Esophagus (tissue), 2 donors: ENCODE results near the gene NTF3. TPM values are rescaled to one million over a fixed set of nuclear protein-coding genes. Genes with fewer than 3 reads are reported as not detected.

ENCODE experiments used
- H3K27ac ChIP-seq, 2 donors: one replicate each; pipeline ENCODE4 v1.5.1; 2013; ENCODE audit warnings: low read depth in 2 of 2, mild to moderate bottlenecking in 2 of 2, inconsistent platforms in 1 of 2, low read length in 1 of 2, moderate library complexity in 1 of 2
- H3K27me3 ChIP-seq, 2 donors: one replicate each; pipeline ENCODE4 v1.6.1; 2013; ENCODE audit warnings: low read length in 2 of 2, control low read depth in 1 of 2, mild to moderate bottlenecking in 1 of 2; ENCODE audit not compliant: insufficient read depth in 2 of 2, control insufficient read depth in 1 of 2
- H3K36me3 ChIP-seq, 2 donors: one replicate each; pipeline ENCODE4 v1.6.1; 2013; ENCODE audit warnings: low read length in 1 of 2; ENCODE audit not compliant: control insufficient read depth in 2 of 2, insufficient read depth in 2 of 2
- H3K4me1 ChIP-seq, 2 donors: one replicate each; pipeline ENCODE4 v1.6.1; 2013; ENCODE audit warnings: low read length in 1 of 2; ENCODE audit not compliant: control insufficient read depth in 2 of 2, insufficient read depth in 2 of 2
- H3K4me3 ChIP-seq, 2 donors: one replicate each; pipeline ENCODE4 v1.5.1; 2013; ENCODE audit warnings: low read length in 2 of 2, mild to moderate bottlenecking in 2 of 2, low read depth in 1 of 2, moderate library complexity in 1 of 2
- H3K9me3 ChIP-seq, 2 donors: one replicate each; pipeline ENCODE4 v1.6.1; 2013; ENCODE audit warnings: mild to moderate bottlenecking in 2 of 2, low read depth in 1 of 2, low read length in 1 of 2, moderate library complexity in 1 of 2; ENCODE audit not compliant: control insufficient read depth in 2 of 2, insufficient read depth in 1 of 2
- WGBS, 2 donors: extraction: QIAGEN DNeasy Blood & Tissue Kit; methylation state at CpG; one replicate each; pipeline ENCODE4 v1.1.7; 2013; 5-methylcytosine and 5-hydroxymethylcytosine counted together
- polyA plus RNA-seq, 2 donors: library from polyadenylated mRNA; stranded (reverse); fragments of 200-250 nt; gene quantifications; one replicate each; pipeline ENCODE4 v1.2.3, GENCODE V29; 2013
- donor health status: healthy with polysubstance abuse.
- donor health status: Bipolar disorder and iron deficiency.

The NTF3 gene
- polyA plus RNA-seq, 2 donors: 1.3 to 2.3 TPM

GRCh38 chr12:5480218-5480937 lies 48.5 kb downstream of the NTF3 start:
- WGBS, 2 donors: 54 to 60% methylated on average over 21 of the region's 21 CpGs
- no peaks in the 10 kb centered on the region for H3K9me3 ChIP-seq

GRCh38 chr12:5480938-5481303 lies 49.0 kb downstream of the NTF3 start:
- WGBS, 2 donors: 43 to 59% methylated on average over 10 of the region's 10 CpGs

More at GRCh38 chr12:5480218-5480937, 48.5 kb downstream of the NTF3 start:
- no peak overlapping the region for H3K4me3 ChIP-seq
- H3K36me3 ChIP-seq: peaks cover 0 to 2% of the 10 kb centered on the region in 2 donors
- H3K4me1 ChIP-seq: no peaks in the 10 kb centered on the region
- H3K27ac ChIP-seq: no peak overlapping the region
- H3K27me3 ChIP-seq: no peaks in the 10 kb centered on the region

GRCh38 chr12:5481645-5482044 lies 49.7 kb downstream of the NTF3 start:
- WGBS, 2 donors: 91 to 93% methylated on average over 5 of the region's 5 CpGs
- H3K4me3 ChIP-seq: no peak overlapping the region
- no peak overlapping the region for H3K27ac ChIP-seq
- H3K36me3 ChIP-seq: peaks cover 0 to 2% of the 10 kb centered on the region in 2 donors
- H3K4me1 ChIP-seq: no peaks in the 10 kb centered on the region
- H3K9me3 ChIP-seq: no peaks in the 10 kb centered on the region
- H3K27me3 ChIP-seq: no peaks in the 10 kb centered on the region

More at GRCh38 chr12:5480938-5481303, 49.0 kb downstream of the NTF3 start:
- Histone ChIP-seq H3K4me3 (no peak overlapping the region), H3K27me3 (no peaks in the 10 kb centered on the region), H3K9me3 (no peaks in the 10 kb centered on the region), H3K4me1 (no peaks in the 10 kb centered on the region), H3K36me3 (peaks cover 0 to 2% of the 10 kb centered on the region in 2 donors), H3K27ac (no peak overlapping the region)

GRCh38 chr12:5484426-5484825 lies 52.5 kb downstream of the NTF3 start:
- no peak overlapping the region for H3K4me3 ChIP-seq
- H3K9me3 ChIP-seq: no peaks in the 10 kb centered on the region
- no peak overlapping the region for H3K27ac ChIP-seq
- peaks cover 0 to 2% of the 10 kb centered on the region in 2 donors for H3K36me3 ChIP-seq
- WGBS, 2 donors: 81 to 87% methylated on average over 6 of the region's 6 CpGs
- no peaks in the 10 kb centered on the region for H3K4me1 ChIP-seq
- no peaks in the 10 kb centered on the region for H3K27me3 ChIP-seq

- Histone ChIP-seq H3K4me3 (no peak overlapping the region), H3K36me3 (peaks cover 0 to 2% of the 10 kb centered on the region in 2 donors), H3K4me1 (no peaks in the 10 kb centered on the region), H3K27ac (no peak overlapping the region), H3K9me3 (no peaks in the 10 kb centered on the region), H3K27me3 (no peaks in the 10 kb centered on the region)
- 70 to 72% methylated on average over 4 of the region's 4 CpGs for WGBS, 2 donors
These were observed 53.5 kb downstream of the NTF3 start for GRCh38 chr12:5485454-5485853.

- no peaks in the 10 kb centered on the region for H3K27me3 ChIP-seq
- H3K36me3 ChIP-seq: peaks cover 0 to 2% of the 10 kb centered on the region in 2 donors
- H3K27ac ChIP-seq: no peak overlapping the region
- 61 to 66% methylated on average over 7 of the region's 7 CpGs for WGBS, 2 donors
- no peaks in the 10 kb centered on the region for H3K4me1 ChIP-seq
- H3K4me3 ChIP-seq: no peak overlapping the region
- no peaks in the 10 kb centered on the region for H3K9me3 ChIP-seq
These were observed 55.2 kb downstream of the NTF3 start for GRCh38 chr12:5487076-5487475.

GRCh38 chr12:5487948-5488625 lies 56.2 kb downstream of the NTF3 start:
- WGBS, 2 donors: 68 to 77% methylated on average over 6 of the region's 6 CpGs
- H3K4me3 ChIP-seq: no peak overlapping the region
- H3K36me3 ChIP-seq: peaks cover 0 to 2% of the 10 kb centered on the region in 2 donors
- H3K9me3 ChIP-seq: no peaks in the 10 kb centered on the region
- H3K27me3 ChIP-seq: no peaks in the 10 kb centered on the region
- no peaks in the 10 kb centered on the region for H3K4me1 ChIP-seq
- no peak overlapping the region for H3K27ac ChIP-seq

- no peaks in the 10 kb centered on the region for H3K4me1 ChIP-seq
- WGBS, 2 donors: 64 to 70% methylated on average over 2 of the region's 2 CpGs
- H3K27me3 ChIP-seq: no peaks in the 10 kb centered on the region
- no peaks in the 10 kb centered on the region for H3K9me3 ChIP-seq
- H3K27ac ChIP-seq: no peak overlapping the region
- H3K36me3 ChIP-seq: peaks cover 0 to 2% of the 10 kb centered on the region in 2 donors
- H3K4me3 ChIP-seq: no peak overlapping the region
These were observed 56.7 kb downstream of the NTF3 start for GRCh38 chr12:5488626-5488955.

GRCh38 chr12:5489017-5489416 lies 57.1 kb downstream of the NTF3 start:
- Histone ChIP-seq H3K4me1 (no peaks in the 10 kb centered on the region), H3K27ac (no peak overlapping the region)

More at GRCh38 chr12:5489017-5489416, 57.1 kb downstream of the NTF3 start:
- H3K27me3 ChIP-seq: no peaks in the 10 kb centered on the region
- 73 to 77% methylated on average over 5 of the region's 5 CpGs for WGBS, 2 donors
- H3K9me3 ChIP-seq: no peaks in the 10 kb centered on the region
- H3K4me3 ChIP-seq: no peak overlapping the region
- no peaks in the 10 kb centered on the region for H3K36me3 ChIP-seq
